ENCODE data around the gene ATP6V1G1.

Gene ATP6V1G1

DNA sequence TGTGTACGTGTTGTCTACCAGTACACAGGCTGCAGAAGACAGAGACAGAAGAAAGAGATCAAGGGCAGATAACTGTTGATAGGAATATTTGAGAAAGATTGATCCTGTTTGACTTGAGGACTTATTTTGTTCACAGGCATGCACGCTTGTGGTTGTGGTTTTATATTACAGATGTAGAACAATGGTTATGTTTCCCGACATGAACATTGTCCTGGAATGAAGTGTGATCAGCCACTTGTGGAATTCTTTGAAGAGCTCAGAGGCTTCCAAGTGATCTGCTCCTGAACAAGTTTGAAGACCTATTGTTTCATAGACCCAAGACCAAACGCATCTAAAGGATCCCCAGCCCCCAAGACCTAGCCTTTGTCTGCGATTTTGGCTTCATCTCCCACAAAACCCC, 56.3 kb downstream of the ATP6V1G1 start:
- TF ChIP-seq, protein P1, sequence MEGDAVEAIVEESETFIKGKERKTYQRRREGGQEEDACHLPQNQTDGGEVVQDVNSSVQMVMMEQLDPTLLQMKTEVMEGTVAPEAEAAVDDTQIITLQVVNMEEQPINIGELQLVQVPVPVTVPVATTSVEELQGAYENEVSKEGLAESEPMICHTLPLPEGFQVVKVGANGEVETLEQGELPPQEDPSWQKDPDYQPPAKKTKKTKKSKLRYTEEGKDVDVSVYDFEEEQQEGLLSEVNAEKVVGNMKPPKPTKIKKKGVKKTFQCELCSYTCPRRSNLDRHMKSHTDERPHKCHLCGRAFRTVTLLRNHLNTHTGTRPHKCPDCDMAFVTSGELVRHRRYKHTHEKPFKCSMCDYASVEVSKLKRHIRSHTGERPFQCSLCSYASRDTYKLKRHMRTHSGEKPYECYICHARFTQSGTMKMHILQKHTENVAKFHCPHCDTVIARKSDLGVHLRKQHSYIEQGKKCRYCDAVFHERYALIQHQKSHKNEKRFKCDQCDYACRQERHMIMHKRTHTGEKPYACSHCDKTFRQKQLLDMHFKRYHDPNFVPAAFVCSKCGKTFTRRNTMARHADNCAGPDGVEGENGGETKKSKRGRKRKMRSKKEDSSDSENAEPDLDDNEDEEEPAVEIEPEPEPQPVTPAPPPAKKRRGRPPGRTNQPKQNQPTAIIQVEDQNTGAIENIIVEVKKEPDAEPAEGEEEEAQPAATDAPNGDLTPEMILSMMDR (conservative IDR thresholded peaks at IDR 0.05) = no peak
- no peak overlapping the region for H3K27ac ChIP-seq
